HEK293T (cell line): ENCODE results near the gene MFNG.

Experiments
- CTCF ChIA-PET: fragments of 350-600 bp; formaldehyde crosslinking; extraction: SDS; loops from one replicate; lab custom pipeline; 2021; ENCODE audit warnings: antibody characterized with exemption, inconsistent platforms; lab: Yijun Ruan, JAX
- POLR2A ChIA-PET: fragments of 350-600 bp; formaldehyde crosslinking; extraction: SDS; loops from one replicate; lab custom pipeline; 2020; ENCODE audit warnings: antibody characterized with exemption, inconsistent platforms; lab: Yijun Ruan, JAX
- DNase-seq: peaks from one replicate; pipeline ENCODE4 v3.0.0; 2012; ENCODE audit warnings: mixed read lengths; ENCODE audit errors: extremely low spot score
- ARNT ChIP-seq: fragments of 450-650 bp; IDR thresholded peaks from 2 replicates; pipeline ENCODE4 v1.6.1; 2017; ENCODE audit warnings: mild to moderate bottlenecking
- BHLHE40 ChIP-seq: fragments of 450-650 bp; IDR thresholded peaks from 2 replicates; pipeline ENCODE4 v1.6.1; 2016; ENCODE audit warnings: mild to moderate bottlenecking, moderate library complexity, borderline replicate concordance
- CTBP1 ChIP-seq: fragments of 450-650 bp; IDR thresholded peaks from 2 replicates; pipeline ENCODE4 v1.6.1; 2016; ENCODE audit warnings: borderline replicate concordance
- ELF4 ChIP-seq: fragments of 450-650 bp; IDR thresholded peaks from 2 replicates; pipeline ENCODE4 v1.6.1; 2017; ENCODE audit warnings: antibody characterized with exemption
- FOXA1 ChIP-seq: fragments of 450-650 bp; IDR thresholded peaks from 2 replicates; pipeline ENCODE4 v1.6.1; 2016; ENCODE audit warnings: mild to moderate bottlenecking
- FOXK2 ChIP-seq: fragments of 450-650 bp; IDR thresholded peaks from 2 replicates; pipeline ENCODE4 v1.6.1; 2016; ENCODE audit warnings: mild to moderate bottlenecking
- FOXM1 ChIP-seq: fragments of 450-650 bp; IDR thresholded peaks from 2 replicates; pipeline ENCODE4 v1.6.1; 2017; ENCODE audit warnings: mild to moderate bottlenecking, borderline replicate concordance
- HDGF ChIP-seq: fragments of 450-650 bp; IDR thresholded peaks from 2 replicates; pipeline ENCODE4 v1.6.1; 2017; ENCODE audit warnings: antibody characterized with exemption, borderline replicate concordance
- L3MBTL2 ChIP-seq: fragments of 450-650 bp; conservative IDR thresholded peaks from 2 replicates; pipeline ENCODE4 v1.6.1; 2016; ENCODE audit warnings: mild to moderate bottlenecking
- LEF1 ChIP-seq: fragments of 450-650 bp; IDR thresholded peaks from 2 replicates; pipeline ENCODE4 v1.6.1; 2017; ENCODE audit warnings: mild to moderate bottlenecking, borderline replicate concordance
- NFRKB ChIP-seq: fragments of 450-650 bp; IDR thresholded peaks from 2 replicates; pipeline ENCODE4 v1.6.1; 2016; ENCODE audit warnings: mild to moderate bottlenecking, moderate library complexity
- SP1 ChIP-seq: fragments of 450-650 bp; IDR thresholded peaks from 2 replicates; pipeline ENCODE4 v1.6.1; 2017
- SUZ12 ChIP-seq: fragments of 450-650 bp; IDR thresholded peaks from 2 replicates; pipeline ENCODE4 v1.6.1; 2016; ENCODE audit warnings: mild to moderate bottlenecking
- TARDBP ChIP-seq: fragments of 450-650 bp; IDR thresholded peaks from 2 replicates; pipeline ENCODE4 v1.6.1; 2016
- ZNF384 ChIP-seq: fragments of 450-650 bp; IDR thresholded peaks from 2 replicates; pipeline ENCODE4 v1.6.1; 2016
- TF ChIP-seq, protein P1 (sequence below): fragments of 450-650 bp; IDR thresholded peaks from 2 replicates; pipeline ENCODE4 v1.6.1; 2016

Gene MFNG

DNA sequence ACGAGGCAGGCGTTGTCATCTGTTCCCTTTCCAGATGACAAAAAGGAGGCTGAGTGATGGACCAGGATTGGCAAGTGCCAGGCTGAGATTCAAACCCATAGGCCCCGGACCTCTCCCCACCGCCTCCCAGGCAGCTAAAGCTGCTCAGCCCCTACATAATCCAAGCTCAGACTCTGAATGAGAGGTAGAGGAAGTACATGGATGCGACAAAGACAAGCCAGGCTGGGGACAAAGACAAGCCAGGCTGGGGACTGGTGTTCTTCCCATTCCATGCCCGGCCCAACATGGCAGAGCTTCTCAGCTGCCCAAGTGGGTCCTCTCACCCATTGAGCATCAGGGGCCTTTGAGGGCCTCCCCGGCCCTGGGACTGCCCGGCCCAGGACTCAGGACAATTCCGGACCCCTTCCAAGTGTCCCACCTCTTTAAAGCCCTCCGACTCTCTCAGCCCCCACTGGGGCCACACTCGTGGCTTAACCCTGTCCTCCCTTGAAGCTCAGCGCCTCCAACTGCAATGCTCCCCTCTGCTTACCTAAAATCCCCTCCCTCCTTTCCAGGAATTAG, 4.8 kb downstream of the MFNG start:
- CTCF ChIA-PET: interaction anchor here (0.6 to 1.4 kb wide), 2 partner anchors 10 to 16 kb away, joined by 3 read pairs; no protein-coding TSS in a partner anchor
- POLR2A ChIA-PET: no interaction called here
- no peak for DNase-seq
- TF ChIP-seq CTBP1 (no peak), ZNF384 (no peak), NFRKB (no peak), HDGF (no peak), FOXM1 (no peak), BHLHE40 (no peak)

GRCh38 chr22:37480387-37481346, 5.5 kb downstream of the MFNG start:
- TF ChIP-seq ELF4 (no peak), FOXA1 (no peak), TARDBP (no peak), LEF1 (no peak)
- TF ChIP-seq, protein P1, sequence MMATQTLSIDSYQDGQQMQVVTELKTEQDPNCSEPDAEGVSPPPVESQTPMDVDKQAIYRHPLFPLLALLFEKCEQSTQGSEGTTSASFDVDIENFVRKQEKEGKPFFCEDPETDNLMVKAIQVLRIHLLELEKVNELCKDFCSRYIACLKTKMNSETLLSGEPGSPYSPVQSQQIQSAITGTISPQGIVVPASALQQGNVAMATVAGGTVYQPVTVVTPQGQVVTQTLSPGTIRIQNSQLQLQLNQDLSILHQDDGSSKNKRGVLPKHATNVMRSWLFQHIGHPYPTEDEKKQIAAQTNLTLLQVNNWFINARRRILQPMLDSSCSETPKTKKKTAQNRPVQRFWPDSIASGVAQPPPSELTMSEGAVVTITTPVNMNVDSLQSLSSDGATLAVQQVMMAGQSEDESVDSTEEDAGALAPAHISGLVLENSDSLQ: no peak
- ChIA-PET POLR2A (no interaction called here), CTCF (interaction anchor here (0.6 to 1.4 kb wide), 2 partner anchors 9 to 17 kb away, joined by 3 read pairs; no protein-coding TSS in a partner anchor)
- DNase-seq: no peak

GRCh38 chr22:37479196-37479595, 7.0 kb downstream of the MFNG start:
- no peak for DNase-seq
- TF ChIP-seq ARNT (no peak), FOXK2 (no peak), CTBP1 (no peak), NFRKB (no peak), SP1 (no peak), L3MBTL2 (no peak), ELF4 (no peak), HDGF (no peak), BHLHE40 (no peak), TARDBP (no peak), LEF1 (no peak), FOXA1 (no peak), ZNF384 (no peak), FOXM1 (no peak)
- CTCF ChIA-PET: no interaction called here
- POLR2A ChIA-PET: no interaction called here

GRCh38 chr22:37476389-37477329, 9.5 kb downstream of the MFNG start:
- ChIA-PET CTCF (no interaction called here), POLR2A (no interaction called here)
- no peak for TF ChIP-seq TARDBP
- no peak for TF ChIP-seq FOXA1
- TF ChIP-seq SUZ12: no peak
- no peak for TF ChIP-seq ELF4
- no peak for TF ChIP-seq FOXK2
- TF ChIP-seq ZNF384: no peak
- no peak for TF ChIP-seq SP1
- no peak for TF ChIP-seq HDGF
- TF ChIP-seq, protein P1: no peak
- no peak for TF ChIP-seq LEF1
- no peak for TF ChIP-seq ARNT
- no peak for TF ChIP-seq FOXM1
- no peak for TF ChIP-seq BHLHE40
- no peak for TF ChIP-seq L3MBTL2
- DNase-seq: no peak

DNA sequence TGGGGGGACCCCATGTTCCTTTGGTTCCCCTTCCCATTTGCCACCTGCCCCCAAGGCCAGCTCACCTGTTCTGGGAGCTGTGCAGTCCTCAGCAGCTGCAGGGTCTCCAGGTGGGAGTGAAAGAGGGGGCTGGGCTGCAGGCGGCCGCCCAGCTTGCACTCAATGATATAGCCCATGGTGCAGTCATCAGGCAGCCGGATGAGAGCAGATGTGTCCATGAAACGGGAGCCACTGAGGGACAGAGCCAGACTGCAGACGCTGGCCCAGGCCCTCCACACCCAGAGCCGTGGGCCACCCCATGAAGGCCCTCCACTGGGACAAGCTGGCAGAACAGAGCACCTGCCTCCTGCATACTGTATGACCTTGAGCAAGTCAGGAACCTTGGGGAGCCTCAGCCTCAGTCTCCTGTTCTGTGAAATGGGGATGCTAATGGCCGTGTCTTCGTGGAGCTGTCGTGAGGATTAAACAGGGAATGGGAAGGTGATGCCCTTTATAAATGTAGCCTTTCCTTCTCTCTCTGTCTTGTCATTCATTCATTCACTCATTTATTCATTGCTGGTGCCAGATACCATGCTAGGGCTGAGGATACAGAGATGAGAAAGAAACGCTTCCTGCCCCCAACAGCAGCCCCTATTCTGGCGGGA, 11.6 kb downstream of the MFNG start:
- TF ChIP-seq ZNF384: no peak
- no peak for TF ChIP-seq FOXM1
- TF ChIP-seq TARDBP: no peak
- TF ChIP-seq SP1: no peak
- TF ChIP-seq SUZ12: no peak
- no peak for TF ChIP-seq LEF1
- TF ChIP-seq L3MBTL2: no peak
- TF ChIP-seq FOXK2: no peak
- no peak for TF ChIP-seq CTBP1
- TF ChIP-seq HDGF: no peak
- no peak for TF ChIP-seq NFRKB
- TF ChIP-seq ARNT: no peak
- no peak for TF ChIP-seq BHLHE40
- no peak for TF ChIP-seq ELF4
- TF ChIP-seq, protein P1: no peak
- no peak for TF ChIP-seq FOXA1

More for the DNA sequence above, 11.6 kb downstream of the MFNG start:
- CTCF ChIA-PET: interaction anchor here (1.0 kb wide), 1 partner anchor 9 kb away, joined by 4 read pairs; no protein-coding TSS in a partner anchor
- POLR2A ChIA-PET: no interaction called here
- no peak for DNase-seq
